ENCODE results near the gene PCDHA8.
"Not testable (repeated sequence)": the region's sequence is repeated elsewhere in the genome, so short reads cannot be mapped to it uniquely, and the experiment has no call there.

Gene PCDHA8

DNA sequence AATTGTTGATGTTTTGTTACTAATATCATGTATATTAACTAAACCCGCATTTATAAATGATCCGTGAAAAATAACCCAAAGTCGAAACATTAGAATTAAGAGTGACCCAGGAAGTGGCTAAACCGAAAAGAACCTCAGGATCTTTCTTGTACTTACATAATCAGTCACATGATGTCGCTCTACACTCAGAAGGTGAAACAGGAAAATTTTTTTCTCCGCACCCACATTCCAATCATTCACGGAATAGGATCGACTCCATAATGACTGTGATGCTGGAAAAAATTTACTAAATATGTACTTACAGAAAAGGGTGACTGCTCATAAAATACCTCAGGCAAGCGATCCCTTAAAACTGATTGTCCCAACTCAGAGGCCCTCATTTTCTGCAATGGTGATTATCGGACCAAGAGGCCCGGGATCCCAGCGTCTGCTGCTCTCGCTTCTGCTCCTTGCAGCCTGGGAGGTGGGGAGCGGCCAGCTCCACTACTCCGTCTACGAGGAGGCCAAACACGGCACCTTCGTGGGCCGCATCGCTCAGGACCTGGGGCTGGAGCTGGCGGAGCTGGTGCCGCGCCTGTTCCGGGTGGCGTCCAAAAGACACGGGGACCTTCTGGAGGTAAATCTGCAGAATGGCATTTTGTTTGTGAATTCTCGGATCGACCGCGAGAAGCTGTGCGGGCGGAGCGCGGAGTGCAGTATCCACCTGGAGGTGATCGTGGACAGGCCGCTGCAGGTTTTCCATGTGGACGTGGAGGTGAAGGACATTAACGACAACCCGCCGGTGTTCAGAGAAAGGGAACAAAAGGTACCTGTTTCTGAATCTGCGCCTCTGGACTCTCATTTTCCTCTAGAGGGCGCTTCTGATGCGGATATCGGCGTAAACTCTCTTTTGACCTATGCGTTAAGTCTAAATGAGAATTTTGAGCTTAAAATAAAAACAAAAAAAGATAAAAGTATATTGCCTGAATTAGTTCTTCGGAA lies 34.4 kb downstream of the PCDHA8 start, which contains the start of gene PCDHA12:
Gene PCDHA12, plus strand, starts transcription at position 224 of the 981 bp plus-strand sequence. Its CDS starts 165 bp downstream, at position 389.
- DNase-seq (ENCODE audit: low read depth in 2 of 2), result no peak

DNA sequence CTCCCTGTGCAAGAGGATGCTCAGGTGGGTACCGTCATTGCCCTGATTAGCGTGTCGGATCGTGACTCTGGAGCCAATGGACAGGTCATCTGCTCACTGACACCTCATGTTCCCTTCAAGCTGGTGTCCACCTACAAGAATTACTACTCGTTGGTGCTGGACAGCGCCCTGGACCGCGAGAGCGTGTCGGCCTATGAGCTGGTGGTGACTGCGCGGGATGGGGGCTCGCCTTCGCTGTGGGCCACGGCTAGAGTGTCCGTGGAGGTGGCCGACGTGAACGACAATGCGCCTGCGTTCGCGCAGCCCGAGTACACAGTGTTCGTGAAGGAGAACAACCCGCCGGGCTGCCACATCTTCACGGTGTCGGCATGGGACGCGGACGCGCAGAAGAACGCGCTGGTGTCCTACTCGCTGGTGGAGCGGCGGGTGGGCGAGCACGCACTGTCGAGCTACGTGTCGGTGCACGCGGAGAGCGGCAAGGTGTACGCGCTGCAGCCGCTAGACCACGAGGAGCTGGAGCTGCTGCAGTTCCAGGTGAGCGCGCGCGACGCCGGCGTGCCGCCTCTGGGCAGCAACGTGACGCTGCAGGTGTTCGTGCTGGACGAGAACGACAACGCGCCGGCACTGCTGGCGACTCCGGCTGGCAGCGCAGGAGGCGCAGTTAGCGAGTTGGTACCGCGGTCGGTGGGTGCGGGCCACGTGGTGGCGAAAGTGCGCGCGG lies 35.7 kb downstream of the PCDHA8 start:
- not testable (repeated sequence) for DNase-seq (ENCODE audit: low read depth in 2 of 2)

DNA sequence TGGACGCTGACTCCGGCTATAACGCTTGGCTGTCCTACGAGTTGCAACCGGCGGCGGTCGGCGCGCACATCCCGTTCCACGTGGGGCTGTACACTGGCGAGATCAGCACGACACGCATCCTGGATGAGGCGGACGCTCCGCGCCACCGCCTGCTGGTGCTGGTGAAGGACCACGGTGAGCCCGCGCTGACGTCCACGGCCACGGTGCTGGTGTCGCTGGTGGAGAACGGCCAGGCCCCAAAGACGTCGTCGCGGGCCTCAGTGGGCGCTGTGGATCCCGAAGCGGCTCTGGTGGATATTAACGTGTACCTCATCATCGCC lies 36.2 kb downstream of the PCDHA8 start:
- no peak for DNase-seq (ENCODE audit: low read depth in 2 of 2)

DNA sequence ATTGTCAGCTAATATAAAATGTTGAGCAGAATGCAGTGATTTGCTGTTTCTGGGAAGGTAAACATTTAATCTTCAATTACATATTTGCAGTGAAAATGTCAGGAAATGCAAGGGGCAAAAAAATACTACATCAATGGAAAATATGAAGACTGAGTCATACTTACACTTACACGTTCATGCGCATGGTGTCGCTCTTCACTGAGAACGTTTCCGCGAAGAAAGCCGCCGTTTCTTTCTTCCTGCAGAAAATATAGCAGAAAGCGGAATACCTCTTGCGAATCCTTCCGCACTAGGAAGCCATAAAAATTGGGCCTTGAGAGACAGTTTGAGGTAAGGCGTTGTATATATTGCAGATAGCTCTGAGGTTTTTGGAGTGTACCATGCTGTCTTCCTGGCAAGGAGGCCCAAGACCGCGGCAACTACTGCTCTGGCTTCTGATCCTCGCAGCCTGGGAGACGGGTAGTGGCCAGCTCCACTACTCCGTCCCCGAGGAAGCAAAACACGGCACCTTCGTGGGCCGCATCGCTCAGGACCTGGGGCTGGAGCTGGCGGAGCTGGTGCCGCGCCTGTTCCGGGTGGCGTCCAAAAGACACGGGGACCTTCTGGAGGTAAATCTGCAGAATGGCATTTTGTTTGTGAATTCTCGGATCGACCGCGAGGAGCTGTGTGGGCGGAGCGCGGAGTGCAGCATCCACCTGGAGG lies 41.1 kb downstream of the PCDHA8 start, which contains the start of gene PCDHA13:
Gene PCDHA13, plus strand, starts transcription at position 236 of the 702 bp plus-strand sequence. Its CDS starts 145 bp downstream, at position 381.
- DNase-seq (ENCODE audit: low read depth in 2 of 2), result no peak

DNA sequence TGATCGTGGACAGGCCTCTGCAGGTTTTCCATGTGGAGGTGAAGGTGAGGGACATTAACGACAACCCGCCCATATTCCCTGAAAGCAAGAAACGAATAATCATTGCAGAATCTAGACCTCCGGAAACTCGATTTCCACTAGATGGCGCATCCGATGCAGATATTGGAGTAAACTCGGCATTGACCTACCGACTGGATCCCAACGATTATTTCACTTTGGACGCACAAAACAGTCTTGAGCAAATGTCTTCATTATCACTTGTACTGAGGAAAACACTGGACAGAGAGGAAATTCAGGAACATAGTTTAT lies 41.6 kb downstream of the PCDHA8 start:
- DNase-seq (ENCODE audit: low read depth in 2 of 2), result no peak

DNA sequence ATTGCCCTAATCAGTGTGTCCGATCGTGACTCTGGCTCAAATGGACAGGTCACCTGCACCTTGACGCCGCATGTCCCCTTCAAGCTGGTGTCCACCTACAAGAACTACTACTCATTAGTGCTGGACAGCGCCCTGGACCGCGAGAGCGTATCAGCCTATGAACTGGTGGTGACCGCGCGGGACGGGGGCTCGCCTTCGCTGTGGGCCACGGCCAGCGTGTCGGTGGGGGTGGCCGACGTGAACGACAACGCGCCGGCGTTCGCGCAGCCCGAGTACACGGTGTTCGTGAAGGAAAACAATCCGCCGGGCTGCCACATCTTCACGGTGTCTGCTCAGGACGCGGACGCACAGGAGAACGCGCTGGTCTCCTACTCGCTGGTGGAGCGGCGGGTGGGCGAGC lies 42.4 kb downstream of the PCDHA8 start:
- no peak for DNase-seq (ENCODE audit: low read depth in 2 of 2)

DNA sequence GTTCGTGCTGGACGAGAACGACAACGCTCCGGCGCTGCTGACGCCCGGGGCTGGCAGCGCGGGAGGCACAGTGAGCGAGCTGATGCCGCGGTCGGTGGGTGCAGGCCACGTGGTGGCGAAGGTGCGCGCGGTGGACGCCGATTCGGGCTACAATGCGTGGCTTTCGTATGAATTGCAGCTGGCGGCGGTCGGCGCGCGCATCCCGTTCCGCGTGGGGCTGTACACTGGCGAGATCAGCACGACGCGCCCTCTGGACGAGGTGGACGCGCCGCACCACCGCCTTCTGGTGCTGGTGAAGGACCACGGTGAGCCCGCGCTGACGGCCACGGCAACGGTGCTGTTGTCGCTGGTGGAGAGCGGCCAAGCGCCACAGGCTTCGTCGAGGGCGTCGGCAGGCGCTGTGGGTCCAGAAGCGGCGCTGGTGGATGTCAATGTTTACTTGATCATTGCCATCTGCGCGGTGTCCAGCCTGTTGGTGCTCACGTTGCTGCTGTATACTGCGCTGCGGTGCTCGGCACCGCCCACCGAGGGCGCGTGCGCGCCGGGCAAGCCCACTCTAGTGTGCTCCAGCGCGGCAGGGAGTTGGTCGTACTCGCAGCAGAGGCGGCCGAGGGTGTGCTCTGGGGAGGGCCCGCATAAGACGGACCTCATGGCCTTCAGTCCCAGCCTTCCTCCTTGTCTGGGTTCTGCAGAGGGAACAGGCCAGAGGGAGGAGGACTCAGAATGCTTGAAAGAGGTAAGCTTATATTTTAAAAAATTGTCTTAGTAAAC lies 43.1 kb downstream of the PCDHA8 start:
- DNase-seq (ENCODE audit: low read depth in 2 of 2), result no peak
